ENCODE data around the gene HSF2BP.

- TF ChIP-seq, protein P1, sequence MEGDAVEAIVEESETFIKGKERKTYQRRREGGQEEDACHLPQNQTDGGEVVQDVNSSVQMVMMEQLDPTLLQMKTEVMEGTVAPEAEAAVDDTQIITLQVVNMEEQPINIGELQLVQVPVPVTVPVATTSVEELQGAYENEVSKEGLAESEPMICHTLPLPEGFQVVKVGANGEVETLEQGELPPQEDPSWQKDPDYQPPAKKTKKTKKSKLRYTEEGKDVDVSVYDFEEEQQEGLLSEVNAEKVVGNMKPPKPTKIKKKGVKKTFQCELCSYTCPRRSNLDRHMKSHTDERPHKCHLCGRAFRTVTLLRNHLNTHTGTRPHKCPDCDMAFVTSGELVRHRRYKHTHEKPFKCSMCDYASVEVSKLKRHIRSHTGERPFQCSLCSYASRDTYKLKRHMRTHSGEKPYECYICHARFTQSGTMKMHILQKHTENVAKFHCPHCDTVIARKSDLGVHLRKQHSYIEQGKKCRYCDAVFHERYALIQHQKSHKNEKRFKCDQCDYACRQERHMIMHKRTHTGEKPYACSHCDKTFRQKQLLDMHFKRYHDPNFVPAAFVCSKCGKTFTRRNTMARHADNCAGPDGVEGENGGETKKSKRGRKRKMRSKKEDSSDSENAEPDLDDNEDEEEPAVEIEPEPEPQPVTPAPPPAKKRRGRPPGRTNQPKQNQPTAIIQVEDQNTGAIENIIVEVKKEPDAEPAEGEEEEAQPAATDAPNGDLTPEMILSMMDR (IDR thresholded peaks at IDR 0.05), result no peak
- no peak for TF ChIP-seq POLR2A (IDR thresholded peaks at IDR 0.05)
Observed at GRCh38 chr21:43608225-43608624, 51.1 kb downstream of the HSF2BP start.

Data from tibial nerve (tissue), 3 donors.